SKM-1 treated with dmso at 0.1 percent for 144 hours (cell line): Measurements from ENCODE around the gene UNC45A.
A peak's percentile ranks its signal among the peaks of the same experiment; 100 is the strongest.

Experiments
- DNase-seq: peaks from one replicate; lab custom pipeline; 2025; ENCODE audit not compliant: unreplicated experiment; lab: John Stamatoyannopoulos, UW

Gene UNC45A

DNA sequence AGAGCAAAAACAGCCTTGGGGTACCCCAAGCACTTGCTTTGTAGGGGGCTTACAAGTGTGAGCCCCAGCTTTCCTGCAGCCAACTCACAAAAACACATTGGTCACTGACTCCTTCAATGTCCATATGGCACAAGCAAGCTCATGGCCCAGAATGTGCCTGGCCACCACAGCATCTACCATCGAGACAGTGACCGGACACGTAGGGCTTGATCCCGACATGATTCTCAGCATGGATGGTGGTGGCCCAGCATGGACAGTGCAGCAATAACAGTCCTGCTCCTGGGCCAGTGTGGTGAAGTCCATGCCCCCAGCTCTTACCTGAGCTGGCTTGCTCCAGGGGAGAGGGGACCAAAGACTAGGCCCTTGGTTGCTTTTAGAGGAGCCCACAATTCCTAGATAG lies 6.0 kb downstream of the UNC45A start:
- no peak for DNase-seq

DNA sequence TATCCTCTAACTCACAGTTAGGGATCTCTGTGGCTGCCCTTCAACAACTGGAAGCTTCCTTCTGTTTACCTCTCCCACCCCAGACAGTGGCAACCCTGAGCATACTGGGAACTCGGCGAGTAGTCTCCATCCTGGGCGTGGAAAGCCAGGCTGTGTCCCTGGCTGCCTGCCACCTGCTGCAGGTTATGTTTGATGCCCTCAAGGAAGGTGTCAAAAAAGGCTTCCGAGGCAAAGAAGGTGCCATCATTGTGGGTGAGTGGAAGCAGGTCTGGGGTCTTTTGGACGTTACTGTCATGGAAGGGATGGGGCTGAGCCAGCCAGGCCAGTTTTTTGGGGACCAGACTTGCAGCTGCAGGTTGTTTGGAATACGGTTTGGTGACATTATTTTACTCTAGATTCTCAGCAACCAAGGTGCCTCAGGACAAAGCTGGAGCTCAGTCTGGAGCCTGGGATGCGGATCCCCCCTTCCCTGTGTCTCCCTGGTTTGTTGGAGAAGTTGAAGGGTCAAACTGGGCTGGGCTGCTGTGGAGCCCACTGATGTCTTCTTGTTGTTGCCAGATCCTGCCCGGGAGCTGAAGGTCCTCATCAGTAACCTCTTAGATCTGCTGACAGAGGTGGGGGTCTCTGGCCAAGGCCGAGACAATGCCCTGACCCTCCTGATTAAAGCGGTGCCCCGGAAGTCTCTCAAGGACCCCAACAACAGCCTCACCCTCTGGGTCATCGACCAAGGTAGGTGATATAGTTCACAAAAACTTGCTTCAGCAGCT lies 7.5 kb downstream of the UNC45A start:
- no peak for DNase-seq

DNA sequence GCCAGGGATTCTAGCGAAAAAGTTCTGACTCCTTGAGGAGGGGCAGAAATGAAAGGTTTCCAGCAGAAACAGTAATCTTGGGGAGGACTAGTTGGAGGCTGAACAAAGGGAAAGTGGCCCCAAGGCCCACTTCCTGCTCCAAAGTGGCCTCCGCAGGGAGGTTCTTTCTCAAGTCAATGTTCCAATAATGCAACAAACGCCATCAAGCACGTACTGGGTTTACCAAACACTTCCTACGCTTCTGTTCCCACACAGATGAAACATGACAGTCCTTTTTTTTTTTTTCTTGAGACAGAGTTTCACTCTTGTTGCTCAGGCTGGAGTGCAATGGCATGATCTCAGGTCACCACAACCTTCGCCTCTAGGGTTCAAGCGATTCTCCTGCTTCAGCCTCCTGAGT lies 10.0 kb downstream of the UNC45A start:
- DNase-seq = no peak

DNA sequence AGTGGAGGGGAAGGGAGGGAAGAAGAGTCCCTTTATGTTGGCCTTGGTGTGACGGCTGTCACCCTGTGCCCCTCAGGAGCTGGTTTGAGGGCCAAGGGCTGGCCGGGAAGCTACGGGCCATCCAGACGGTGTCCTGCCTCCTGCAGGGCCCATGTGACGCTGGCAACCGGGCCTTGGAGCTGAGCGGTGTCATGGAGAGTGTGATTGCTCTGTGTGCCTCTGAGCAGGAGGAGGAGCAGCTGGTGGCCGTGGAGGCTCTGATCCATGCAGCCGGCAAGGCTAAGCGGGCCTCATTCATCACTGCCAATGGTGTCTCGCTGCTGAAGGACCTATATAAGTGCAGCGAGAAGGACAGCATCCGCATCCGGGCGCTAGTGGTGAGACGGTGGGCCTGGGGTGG lies 11.5 kb downstream of the UNC45A start:
- DNase-seq = no peak

DNA sequence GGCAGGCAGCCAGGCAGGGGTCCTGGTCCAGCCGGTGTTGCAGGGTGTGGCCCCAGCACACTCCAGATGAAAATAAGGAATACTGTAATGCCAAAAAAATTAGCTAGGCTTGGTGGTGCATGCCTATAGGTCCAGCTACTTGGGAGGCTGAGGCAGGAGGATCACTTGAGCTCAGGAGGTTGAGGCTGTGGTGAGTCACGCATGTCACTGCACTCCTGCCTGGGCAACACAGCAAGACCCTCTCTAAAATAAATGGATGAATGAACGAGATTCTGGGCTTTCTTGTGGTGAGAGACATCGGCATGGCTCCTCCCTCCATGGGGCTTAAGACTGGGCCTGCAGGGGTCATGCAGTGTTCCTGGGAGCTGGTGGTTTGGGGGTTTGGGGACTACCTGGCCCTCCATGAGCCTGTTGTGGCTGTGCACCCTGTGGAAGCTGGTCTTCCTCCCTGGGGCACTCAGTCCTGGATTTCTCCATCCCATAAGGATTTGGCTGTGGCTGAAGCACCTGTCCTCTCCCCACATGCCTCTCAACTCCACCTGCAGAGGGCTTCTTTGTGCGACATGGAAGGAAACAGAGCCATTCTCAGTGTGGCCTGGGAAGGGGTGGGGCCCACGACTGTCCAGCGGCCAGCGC lies 12.0 kb downstream of the UNC45A start:
- no peak for DNase-seq

DNA sequence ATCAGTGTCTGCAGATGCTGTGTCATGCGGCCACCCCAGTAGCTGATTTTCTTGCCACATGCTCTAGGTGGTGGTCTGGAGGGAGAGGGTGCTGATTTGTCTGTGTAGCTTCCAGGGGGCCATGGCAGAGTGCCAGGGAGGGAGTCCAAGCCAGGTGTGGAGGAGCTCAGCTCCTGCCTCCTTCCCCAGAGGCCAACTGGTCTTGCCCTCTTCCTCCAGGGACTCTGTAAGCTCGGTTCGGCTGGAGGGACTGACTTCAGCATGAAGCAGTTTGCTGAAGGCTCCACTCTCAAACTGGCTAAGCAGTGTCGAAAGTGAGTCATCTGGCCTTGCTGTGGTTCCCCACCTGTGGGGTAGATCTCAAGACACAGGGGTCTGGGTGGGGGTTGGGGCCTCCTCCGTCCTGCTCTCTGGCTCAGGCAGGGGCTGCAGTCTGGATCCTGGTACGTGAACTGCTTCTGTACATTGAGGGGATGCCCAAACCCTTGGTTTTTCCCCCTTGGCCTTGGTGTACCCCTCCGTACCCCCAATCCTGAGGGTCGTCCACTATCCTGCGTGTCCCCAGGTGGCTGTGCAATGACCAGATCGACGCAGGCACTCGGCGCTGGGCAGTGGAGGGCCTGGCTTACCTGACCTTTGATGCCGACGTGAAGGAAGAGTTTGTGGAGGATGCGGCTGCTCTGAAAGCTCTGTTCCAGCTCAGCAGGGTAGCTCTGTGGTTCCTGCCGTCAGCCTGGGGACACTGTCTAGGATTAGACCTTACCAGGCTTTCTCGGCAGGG lies 12.7 kb downstream of the UNC45A start:
- no peak for DNase-seq

DNA sequence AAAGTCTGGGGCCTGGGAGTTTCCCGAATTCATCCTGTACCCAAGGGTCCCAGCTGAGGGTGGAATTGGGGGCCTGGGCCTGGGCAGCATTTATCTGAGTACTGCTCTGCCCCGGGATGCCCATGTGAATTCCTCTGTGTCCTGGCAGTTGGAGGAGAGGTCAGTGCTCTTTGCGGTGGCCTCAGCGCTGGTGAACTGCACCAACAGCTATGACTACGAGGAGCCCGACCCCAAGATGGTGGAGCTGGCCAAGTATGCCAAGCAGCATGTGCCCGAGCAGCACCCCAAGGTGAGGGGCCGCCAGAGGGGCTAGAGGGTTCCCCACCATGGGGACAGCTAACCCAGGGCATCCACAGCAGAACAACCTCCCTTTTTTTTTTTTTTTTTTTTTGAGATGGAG lies 13.4 kb downstream of the UNC45A start:
- DNase-seq = no peak

DNA sequence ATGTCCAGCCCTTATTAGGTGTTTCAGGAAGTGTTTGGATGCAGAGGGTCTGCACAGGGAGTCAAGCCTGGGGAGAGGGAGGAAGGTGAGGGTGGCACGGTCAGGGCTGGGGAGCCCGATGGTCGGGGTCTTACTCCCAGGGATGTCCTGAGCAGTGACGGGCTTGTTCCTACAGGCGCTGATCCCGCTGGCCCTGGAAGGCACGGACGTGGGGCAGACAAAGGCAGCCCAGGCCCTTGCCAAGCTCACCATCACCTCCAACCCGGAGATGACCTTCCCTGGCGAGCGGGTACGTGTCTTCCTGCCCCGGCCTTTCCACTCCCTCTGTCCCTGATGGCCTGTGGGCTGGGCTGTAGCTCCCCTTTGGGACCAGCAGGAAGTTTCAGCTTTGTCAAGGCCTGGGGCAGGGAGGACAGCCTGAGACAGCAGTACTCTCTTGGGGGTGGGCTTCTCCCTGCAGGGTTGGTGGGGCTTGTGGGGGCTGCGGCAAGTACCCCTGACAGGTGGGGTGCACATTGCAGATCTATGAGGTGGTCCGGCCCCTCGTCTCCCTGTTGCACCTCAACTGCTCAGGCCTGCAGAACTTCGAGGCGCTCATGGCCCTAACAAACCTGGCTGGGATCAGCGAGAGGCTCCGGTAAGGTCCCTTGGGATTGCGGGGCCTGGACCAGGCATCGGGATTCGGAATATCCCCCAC lies 15.0 kb downstream of the UNC45A start:
- no peak for DNase-seq

DNA sequence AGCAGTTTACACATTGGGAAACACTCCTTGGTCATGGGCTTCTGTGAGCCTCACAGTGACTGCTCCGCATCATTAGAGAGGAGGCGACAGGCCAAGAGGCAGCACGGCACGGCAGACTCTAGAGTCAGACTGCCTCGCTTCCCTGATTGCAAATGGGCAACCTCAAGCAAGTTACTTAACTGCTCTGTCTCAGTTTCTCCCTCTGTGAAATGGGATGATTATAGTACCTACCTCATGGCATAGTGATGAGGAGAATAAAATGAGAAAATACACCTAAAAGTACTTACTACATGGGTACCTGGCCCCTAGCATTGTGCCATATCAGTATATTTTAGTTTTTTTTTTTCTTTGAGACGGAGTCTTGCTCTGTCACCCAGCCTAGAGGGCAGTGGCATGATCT lies 15.6 kb downstream of the UNC45A start:
- no peak for DNase-seq

DNA sequence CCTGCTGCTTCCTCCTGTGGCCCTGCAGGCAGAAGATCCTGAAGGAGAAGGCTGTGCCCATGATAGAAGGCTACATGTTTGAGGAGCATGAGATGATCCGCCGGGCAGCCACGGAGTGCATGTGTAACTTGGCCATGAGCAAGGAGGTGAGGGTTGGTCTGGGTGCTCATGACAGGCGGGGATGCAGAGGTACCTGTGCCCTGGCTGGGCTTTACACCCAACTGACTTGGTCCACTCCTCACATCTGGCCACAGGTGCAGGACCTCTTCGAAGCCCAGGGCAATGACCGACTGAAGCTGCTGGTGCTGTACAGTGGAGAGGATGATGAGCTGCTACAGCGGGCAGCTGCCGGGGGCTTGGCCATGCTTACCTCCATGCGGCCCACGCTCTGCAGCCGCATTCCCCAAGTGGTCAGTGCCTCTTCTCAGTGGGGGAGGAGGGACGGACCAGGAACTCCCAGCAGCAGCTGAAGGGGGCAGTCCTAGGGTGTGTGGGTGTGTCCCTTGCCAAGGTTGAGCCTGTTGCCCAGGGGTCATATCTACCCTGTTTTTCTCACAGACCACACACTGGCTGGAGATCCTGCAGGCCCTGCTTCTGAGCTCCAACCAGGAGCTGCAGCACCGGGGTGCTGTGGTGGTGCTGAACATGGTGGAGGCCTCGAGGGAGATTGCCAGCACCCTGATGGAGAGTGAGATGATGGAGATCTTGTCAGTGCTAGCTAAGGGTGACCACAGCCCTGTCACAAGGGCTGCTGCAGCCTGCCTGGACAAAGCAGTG lies 18.0 kb downstream of the UNC45A start:
- no peak for DNase-seq

DNA sequence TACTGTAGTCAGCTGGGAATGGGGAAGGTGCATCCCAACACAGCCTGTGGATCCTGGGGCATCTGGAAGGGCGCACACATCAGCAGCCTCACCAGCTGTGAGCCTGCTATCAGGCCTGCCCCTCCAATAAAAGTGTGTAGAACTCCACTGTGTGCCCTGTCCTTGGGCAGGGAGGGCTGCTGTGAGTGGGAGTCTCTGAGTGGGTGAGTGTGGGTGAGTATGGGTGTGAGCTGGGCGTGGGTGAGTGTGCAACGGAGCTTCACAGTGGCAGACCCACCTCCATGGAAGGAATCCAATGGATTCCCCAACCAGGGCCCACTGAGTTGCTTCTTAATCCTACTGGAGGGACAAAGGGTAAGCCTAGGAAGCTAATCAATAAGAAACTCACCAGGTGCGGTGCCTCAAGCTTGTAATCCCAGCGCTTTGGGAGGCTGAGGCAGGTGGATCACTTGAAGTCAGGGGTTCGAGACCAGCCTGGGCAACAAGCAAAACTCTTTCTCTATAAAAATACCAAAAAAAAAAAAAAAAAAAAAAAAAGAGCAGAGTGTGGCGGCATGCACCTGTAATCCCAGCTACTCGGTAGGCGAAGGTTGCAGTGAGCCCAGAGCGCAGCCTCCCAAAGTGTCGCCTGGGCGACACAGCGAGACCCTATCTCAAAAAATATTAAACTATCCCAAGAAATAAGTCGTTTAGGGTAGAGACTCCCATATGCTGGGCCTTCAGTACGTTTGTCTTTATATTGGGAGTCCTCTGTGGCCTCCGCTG lies 19.0 kb downstream of the UNC45A start:
- no peak for DNase-seq

DNA sequence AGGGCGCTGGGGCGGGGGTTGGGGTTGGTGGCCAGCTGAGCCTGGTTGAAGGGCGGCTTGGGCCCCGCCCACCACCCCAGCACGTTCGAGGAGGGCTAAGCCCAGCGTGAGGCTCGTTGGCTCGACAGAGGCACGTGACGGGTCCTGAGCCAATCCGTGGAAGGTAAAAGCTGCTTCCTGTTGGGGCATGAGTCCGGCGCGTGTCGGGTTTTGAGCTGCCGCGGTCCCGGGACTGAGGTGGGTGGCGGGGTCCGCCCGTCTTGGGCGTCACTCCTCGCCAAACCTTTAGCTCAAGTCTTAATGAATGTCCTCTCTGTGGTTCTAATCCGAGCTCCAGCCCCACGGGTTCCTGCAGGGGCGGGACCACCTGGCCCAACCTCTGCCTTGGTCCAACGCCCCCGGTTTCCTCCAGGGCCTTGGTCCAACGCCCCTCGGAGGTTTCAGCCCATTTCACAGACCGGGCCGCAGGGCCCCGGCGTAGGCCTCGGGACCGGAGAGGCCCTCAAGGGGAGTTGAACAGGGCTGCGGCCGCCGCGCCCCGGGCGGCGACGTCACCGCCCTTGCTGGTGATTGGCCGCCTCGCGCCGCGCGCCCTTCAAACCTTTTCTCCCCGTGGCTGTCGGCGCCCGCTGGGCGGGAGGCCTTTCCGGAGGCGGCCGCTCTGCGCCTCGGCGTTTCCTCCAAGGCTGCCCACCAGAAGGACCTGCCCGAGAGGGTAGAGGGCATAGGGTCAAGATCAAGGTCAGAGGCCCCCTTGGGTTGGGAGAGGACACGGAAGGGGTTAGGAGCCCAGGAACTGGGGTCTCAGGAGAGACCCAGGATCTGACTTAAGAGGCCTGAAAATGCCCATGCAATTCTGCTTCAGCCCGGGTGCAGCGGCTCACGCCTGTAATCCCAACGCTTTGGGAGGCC lies 19.9 kb downstream of the UNC45A start, which contains the start of gene RCCD1:
Gene RCCD1 (plus strand): TSS at position 173 of the 912 bp plus-strand sequence. CDS start 1,851 bp downstream, outside the sequence.
- DNase-seq = peak; percentile 94

DNA sequence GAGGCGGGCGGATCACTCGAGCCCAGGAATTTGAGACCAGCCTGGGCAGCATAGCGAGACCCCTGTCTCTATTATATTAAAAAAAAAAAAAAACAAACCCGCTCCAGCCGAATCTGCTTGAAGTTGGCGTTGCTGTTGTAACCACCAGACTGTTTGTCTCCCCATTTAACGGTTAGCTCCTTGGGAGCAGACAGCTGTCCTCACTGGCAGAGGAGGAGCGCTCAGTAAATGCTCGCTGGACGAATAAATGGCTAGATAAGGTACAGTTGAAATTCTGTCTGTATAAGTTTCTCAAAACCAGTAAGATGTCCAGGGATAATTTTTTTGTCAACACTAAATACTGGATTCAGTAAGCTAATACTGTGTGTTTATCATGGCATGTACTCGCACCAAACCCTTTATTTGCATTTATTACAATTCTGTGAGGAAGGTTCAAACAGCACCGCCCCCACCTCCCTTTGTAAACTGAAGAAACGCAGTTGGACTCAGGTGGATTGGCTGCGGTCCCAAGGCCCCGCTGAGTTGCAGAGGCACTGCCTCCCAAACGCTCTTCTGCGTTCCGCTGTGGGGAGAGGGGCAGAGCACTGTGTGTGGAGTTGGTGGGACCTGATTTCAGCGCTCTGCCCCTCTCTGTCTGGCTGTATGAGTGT lies 20.7 kb downstream of the UNC45A start:
- no peak for DNase-seq

DNA sequence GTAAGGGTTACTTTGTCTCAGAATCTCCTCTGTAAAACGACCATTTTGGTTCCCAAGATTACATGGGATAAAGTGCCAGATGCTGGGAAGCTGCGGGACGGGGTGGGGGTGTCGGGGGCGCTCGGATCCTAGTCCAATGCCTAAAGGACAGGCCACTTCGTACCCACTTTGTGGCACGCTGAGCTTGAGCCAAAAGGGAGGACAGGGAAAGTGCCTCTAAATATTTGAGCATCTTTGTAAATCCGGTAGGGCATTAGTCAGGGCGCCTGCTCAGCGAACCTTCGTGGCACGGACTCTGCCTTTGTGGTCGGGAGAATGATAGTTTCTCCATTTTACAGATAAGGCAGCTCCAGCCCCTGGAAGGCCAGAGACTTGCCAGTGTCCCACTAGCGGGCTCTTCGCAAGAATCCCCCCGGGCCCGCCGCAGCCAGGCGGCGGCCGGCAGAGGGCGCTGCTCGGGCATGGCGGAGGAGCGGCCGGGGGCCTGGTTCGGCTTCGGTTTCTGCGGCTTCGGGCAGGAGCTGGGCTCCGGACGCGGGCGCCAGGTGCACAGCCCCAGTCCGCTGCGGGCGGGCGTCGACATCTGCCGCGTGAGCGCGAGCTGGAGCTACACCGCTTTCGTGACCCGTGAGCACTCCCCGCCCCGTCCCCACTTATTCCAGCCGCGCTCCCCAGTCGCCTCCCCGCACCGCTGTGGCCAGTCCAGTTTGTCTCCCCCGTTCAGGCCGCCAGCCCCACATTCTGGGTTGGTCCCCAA lies 21.4 kb downstream of the UNC45A start:
- DNase-seq = no peak

DNA sequence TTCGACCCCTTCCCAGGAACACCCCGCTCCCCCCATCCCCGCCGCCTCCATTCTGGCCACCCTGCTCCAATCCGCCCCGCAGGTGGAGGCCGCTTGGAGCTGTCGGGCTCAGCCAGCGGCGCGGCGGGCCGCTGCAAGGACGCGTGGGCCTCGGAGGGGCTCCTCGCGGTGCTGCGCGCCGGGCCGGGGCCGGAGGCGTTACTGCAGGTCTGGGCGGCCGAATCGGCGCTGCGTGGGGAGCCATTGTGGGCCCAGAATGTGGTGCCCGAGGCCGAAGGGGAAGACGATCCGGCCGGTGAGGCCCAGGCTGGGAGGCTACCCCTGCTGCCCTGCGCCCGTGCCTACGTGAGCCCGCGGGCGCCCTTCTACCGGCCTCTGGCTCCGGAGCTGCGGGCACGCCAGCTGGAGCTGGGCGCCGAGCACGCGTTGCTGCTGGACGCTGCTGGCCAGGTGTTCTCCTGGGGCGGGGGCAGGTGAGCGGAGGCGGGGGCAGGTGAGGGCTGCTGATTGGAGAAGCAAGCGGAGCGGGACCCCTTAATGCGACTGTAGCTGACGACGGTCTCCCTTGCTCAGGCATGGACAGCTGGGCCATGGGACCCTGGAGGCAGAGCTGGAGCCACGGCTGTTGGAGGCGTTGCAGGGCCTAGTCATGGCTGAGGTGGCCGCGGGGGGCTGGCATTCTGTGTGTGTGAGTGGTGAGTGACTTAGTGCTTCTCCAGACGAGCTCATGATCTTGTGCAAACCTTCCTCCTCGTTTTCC lies 22.1 kb downstream of the UNC45A start:
- no peak for DNase-seq

DNA sequence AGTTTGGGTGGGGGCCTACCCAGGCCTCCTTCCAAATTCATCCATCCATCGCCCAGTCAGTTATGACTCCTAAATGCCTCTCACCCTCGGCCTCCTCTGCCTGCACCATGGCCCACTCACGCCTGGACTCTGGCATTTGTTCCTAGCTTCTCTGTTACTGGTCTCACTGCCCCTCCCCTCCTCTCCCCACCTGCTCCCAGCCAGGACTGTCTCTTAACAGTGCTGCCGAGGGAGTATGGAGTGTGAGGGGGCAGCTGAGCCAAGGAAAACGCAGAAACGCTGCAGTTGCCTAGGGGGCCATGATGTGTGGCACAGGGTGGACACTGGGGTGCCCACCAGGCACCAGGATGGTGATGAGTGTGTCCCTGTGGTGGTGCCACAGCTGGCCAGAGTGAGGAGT lies 22.7 kb downstream of the UNC45A start:
- no peak for DNase-seq
